ENCODE data around the gene CRADD.

DNA sequence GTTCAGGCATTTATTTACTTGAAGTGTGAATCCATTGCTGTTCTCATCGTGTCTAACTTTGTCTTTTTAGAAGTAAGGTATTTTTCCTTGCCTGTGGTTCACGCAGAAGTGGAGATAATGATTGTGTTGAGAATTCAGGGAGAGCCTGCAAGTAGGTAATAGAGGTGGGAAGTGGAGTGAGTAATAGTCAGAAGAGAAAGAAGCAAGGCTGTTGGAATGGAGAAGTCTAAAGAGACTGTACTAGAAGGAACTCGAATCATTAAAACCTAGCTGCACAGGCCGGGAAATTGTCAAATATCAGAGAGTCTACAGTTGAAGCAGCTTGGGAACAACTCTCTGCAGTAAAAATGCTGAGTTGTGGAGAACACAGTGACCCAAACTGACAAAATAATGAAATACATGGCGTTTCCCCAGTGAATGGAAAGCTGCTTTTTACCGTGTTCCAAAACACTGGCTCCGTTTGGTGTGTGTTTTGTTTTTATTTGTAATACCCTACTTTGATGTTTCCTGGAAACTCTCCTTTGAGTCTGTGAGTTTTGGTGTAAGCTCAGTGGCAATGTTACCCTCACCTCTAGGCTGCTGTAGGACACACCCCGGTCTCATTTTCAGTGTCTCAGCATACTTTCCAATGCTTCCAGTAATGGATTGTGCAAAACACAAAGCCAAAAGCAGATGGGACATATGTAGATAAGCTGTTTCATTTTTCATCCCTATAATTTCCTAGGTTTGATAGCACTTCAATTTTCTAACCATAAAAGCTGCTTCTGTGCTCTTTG is 146.6 kb downstream of the CRADD start:
- TF ChIP-seq, protein P1, sequence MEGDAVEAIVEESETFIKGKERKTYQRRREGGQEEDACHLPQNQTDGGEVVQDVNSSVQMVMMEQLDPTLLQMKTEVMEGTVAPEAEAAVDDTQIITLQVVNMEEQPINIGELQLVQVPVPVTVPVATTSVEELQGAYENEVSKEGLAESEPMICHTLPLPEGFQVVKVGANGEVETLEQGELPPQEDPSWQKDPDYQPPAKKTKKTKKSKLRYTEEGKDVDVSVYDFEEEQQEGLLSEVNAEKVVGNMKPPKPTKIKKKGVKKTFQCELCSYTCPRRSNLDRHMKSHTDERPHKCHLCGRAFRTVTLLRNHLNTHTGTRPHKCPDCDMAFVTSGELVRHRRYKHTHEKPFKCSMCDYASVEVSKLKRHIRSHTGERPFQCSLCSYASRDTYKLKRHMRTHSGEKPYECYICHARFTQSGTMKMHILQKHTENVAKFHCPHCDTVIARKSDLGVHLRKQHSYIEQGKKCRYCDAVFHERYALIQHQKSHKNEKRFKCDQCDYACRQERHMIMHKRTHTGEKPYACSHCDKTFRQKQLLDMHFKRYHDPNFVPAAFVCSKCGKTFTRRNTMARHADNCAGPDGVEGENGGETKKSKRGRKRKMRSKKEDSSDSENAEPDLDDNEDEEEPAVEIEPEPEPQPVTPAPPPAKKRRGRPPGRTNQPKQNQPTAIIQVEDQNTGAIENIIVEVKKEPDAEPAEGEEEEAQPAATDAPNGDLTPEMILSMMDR (IDR thresholded peaks at IDR 0.05): no peak
- TF ChIP-seq POLR2AphosphoS5 (IDR thresholded peaks at IDR 0.05): no peak
- TF ChIP-seq POLR2A (IDR thresholded peaks at IDR 0.05): no peak
